Hippocampal formation (tissue), 2 donors: Measurements from ENCODE around the gene SMIM14.
"Not testable (repeated sequence)": the region's sequence is repeated elsewhere in the genome, so short reads cannot be mapped to it uniquely, and the experiment has no call there.

ENCODE experiments used
- DNase-seq, 2 donors: peaks; one replicate each; lab custom pipeline; 2025; lab: John Stamatoyannopoulos, UW

SMIM14 gene

DNA sequence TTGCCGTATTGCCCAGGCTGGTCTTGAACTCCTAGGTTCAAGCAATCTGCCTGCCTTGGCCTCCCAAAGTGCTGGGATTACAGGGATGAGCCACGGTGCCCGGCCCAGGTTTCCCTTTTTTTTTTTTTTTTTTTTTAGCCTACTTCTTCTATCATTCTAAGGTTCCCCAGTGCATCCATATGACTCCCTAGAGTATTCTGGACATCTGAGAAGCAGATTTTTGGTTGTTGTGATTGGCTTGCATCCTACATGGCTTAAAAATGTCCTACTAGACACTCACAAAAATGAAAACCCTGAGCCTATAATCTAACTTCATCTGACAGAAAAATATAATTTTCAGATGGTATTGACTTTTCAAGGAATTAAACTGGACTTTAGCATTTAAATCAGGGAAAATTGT is 41.7 kb downstream of the SMIM14 start:
- DNase-seq: no peak

DNA sequence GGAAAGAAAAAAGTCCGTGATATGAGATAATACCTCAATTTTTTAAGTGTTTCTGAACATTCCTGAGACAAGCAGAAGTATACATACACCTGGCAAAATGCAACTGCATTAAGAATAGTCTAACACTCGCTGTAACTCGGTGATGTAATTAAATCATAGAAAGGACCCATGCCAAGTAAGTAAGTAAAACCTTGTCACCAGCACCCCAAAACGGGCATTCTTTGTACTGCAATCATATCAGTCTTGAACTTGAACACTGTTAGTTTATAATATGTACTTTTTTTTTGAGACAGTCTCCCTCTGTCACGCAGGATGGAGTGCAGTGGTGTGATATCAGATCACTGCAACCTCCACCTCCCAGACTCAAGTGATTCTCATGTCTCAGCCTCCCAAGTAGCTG is 47.4 kb downstream of the SMIM14 start:
- no peak for DNase-seq

DNA sequence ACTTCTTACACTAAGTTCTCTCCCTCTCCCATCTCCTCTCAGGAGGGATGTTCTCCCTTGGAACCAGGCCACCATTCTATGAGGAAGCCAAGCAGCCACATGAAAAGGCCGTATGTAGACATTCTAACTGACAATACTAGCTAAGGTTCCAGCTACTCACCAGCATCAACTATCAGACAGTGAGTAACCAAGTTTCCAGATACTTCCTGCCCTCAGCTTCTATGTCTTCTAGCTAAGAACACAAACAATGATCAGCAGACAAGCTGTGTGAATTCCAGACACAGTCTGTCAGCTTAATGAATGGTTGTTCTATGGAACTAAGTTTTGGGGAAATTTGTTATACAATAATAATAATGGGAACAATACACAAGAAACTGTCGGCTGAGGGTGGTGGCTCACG is 50.8 kb downstream of the SMIM14 start:
- no peak for DNase-seq

DNA sequence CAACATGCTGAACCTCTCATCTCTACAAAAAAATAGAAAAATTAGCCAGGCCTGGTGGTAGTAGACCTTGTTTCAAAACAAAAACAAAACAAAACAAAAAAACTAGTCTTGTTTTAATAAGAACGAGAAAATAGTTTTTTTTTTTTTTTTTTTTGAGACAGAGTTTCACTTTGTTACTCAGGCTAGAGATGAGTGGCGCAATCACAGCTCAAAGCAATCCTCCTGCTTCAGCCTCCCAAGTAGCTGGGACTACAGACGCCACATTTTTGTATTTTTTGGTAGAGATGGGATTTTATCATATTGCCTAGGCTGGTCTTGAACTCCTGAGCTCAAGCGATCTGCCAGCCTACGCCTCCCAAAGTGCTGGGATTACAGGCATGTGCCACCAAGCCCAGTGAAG is 63.7 kb downstream of the SMIM14 start:
- no peak for DNase-seq

DNA sequence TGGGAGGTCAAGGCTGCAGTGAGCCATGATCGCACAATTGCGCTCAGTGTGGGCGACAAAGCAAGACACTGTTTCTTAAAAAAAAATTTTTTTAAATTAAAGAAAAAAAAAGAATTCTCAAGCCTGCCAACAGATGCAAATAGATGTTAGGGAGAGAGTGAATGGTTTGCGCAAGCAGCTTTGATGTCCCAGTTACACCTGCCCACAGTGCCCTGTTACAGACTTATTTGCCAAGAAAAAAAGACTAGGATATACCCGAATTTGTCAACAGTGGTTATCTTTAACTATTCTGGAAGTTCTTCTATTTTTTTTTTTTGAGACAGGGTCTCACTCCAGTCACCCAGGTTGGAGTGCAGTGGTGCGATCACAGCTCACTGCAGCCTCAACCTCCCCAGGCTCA is 67.2 kb downstream of the SMIM14 start:
- DNase-seq: no peak

DNA sequence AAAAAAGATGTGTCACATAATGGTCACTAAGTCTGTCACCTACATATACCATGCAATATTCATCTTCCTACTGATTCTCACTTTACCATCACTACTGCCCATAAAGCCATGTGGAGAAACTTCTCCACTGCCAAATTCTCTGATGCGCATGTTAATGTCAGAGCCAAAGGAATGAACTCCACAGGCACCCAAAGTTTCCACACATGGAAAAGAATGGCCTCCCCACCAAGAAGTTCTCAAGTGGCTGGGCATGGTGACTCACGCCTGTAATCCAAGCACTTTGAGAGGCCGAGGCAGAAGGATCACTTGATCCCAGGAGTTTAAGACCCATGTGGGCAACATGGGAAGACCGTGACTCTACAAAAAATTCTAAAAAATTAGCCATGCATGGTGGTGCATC is 67.6 kb downstream of the SMIM14 start:
- DNase-seq: no peak

DNA sequence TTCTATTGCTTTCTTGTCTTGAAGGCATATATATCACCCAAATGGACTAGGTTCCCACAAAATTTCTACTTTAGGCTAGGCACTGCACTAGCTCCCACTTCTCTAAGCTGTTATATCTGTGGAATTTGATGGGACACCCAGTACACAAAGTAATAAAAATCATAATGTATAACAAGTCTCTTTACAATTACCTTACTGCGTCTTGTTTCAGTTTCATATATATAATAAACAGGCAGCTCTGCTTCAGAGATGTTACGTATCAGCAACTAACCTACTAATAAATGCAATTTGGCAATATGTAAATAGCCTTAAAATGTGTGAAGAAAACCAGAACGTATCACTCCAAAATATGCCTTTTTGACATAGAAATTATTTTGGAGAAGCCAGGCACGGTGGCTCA is 69.5 kb downstream of the SMIM14 start:
- no peak for DNase-seq

DNA sequence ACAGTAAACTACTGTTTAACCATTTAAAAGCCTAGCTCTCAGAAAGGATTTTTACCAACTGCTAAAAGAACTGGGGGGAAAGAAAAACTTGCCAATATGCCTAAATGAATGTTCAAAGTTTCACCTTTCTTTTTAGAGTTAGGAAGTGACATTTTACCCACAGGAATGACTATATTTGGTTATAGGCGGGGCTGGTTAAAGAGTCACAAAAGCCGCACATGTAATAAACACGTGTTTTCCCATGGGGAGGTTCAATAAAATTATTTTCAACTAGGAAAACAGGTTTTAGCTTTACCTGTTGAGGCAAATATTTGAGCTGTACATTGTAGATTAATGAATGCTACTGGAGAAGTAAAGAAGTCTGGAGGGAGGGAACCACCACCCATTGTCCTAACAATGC is 69.9 kb downstream of the SMIM14 start:
- no peak for DNase-seq

DNA sequence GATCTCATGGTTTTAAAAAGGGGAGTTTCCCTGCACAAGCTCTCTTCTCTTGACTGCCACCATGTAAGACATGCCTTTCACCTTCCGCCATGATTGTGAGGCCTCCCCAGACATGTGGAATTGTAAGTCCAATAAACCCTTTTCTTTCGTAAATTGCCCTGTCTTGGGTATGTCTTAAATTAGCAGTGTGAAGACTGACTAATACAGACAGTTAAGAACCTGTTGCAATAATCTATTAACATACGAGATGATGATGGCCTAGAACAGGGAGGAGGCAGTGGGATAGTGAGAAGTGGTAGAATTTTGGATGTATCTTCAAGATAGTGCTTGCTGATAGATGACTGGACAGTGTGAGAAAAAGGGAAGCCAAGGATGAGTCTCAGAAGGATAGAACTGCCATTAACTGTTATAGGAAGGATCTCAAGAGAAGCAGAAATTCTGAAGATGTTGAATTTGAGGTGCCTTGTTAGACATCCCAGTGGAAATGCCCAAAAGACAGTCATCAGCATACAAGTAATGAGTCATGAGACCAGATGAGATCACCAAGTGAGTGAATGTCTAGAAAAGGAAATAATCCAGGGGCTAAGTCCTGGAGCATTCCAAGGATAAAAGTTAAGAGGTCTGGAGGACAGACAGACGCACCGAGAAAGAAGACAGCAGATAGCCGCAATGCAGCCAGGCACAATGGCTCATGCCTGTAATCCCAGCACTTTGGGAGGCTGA is 72.6 kb downstream of the SMIM14 start:
- DNase-seq: no peak

DNA sequence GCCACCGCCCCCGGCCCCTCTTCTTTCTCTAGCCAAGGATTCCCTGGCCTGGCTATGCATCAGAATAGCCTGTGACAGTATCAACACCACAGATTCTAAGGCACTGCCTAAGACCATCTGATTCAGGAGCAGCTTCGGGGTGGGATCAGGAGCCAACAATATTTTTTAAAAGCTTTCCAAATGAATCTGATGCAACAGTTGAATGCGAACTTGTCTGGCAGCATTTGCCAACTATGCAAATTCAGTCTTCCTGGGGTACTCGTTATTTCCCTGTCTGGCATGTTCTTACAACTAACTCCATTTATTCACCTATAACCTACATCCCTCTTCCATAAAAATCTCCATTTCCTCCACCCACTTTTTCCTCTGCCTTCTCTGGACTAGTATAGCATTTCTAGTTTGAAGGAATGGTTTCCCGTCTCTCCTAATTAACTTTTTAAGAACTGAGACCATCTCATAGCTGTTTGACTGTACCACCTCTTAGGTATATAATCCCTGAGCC is 75.3 kb downstream of the SMIM14 start:
- DNase-seq: no peak

DNA sequence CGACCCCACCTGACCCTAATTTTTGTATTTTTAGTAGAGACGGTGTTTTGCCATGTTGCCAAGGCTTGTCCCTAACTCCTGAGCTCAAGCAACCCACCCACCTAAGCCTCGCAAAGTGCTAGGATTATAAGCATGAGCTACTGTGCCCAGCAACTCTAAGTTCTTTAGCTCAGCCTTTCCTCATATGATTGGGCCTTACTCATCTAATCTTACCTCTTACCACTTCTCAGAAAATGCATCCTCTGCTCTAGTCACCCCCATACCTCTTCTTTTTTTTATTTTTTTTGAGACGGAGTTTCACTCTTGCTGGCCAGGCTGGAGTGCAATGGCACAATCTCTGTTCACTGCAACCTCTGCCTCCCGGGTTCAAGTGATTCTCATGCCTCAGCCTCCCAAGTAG is 75.9 kb downstream of the SMIM14 start:
- DNase-seq: no peak

DNA sequence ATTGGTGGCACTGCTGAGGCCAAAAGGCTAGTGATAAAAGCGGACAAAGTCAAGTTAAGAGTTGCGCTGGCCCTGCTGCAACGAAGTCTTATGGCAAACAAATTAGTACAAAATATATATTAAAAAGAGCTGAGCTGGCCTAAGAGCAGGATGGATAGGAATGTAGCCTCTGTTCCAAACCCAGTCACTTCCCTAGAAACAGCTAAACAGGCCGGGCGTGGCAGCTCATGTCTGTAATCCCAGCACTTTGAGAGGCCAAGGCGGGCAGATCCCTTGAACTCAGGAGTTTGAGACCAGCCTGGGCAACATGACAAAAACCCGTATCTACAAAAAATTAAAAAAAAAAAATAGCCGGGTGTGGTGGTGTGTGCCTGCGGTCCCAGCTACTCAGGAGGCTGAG is 79.0 kb downstream of the SMIM14 start:
- no peak for DNase-seq

DNA sequence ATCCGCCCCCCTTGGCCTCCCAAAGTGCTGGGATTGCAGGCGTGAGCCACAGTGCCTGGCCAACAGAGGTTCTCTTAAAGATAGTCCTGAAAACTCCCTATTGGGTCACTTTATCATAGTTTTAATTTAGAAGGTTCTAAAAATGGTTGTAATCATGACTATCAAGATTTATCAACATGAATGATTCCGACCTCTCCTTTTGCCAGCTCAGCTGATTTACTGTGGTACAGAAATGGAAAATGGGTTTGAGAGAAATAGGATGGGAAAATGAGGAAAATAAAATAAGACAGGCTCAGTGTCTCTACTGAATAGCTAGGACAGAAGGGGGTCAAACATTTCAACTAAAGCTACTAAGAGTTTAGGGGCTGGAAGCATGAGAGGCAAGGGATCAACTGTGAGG is 83.2 kb downstream of the SMIM14 start:
- no peak for DNase-seq

DNA sequence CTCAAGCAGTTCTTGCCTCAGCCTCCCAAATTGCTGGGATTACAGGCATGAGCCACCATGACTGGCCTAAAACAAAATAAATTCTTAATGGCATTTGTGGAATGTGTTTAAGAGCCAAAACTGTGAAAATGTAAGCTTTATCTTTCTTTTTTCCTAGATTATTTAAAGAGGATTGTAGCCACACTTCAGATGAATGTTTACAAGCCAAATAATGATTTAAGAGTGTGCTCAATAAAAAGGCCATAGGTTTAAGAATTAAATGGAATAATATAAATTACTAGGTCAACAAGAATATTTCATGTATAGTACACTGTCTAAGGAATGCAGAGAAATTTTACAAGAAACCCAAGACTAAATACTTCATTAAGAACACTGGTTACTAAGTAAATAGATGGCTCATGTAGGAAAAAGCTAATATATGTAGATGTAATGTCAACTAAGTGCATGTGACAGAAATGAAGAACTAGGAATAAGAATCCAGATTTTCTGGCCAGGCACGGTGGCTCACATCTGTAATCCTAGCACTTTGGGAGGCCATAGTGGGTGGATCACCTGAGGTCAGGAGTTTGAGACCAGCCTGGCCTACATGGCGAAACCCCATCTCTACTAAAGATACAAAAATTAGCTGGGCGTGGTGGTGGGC is 90.1 kb downstream of the SMIM14 start:
- no peak for DNase-seq

DNA sequence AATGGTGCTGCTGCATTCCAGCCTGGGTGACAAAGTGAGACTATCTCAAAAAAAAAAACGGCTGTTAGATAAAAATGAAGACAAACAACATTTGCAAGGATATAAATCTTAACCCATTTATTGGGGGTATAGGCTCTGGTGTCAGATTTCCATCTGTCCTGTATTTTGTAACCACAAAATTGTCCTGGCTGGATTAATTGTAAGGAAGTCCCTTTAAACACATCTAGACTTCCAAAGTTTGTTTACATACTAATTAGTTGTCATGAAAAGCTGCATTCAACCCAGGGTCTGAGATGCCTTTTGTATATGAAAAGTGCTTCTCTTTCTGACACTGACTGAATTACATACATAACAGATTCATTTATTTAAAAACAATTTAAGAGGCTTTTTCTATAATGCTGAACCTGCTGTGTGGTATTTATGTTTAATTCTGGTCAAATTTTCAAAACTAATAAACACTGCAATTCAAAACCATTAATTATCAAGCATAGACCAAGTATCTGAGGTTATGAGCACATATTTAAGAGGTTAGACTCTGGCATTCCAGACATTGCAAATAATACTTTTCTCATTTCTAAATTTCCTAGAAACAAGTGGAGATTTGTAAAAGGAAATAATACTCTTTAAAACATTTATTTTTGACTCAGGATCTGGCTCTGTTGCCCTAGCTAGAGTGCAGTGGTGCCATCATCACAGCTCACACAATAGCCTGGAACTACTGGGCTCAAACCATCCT is 93.9 kb downstream of the SMIM14 start:
- no peak for DNase-seq

DNA sequence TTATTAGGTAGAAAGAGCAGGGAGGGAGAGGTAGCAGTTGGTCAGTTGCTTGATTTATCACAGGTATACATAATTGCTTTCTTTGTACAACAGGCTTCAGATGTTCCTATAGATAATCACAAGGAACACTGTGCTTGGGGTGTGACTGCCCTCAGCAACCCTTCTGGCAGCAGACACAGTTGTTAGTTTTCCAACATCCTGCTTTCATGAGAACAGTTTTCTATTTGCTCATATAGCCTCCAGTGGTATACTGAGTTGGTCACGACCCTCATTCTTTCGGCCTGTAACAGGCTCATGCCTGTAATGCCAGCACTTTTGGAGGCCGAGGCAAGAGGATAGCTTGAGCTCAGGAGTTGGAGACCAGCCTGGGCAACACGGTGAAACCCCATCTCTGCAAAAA is 94.6 kb downstream of the SMIM14 start:
- DNase-seq: not testable (repeated sequence)

DNA sequence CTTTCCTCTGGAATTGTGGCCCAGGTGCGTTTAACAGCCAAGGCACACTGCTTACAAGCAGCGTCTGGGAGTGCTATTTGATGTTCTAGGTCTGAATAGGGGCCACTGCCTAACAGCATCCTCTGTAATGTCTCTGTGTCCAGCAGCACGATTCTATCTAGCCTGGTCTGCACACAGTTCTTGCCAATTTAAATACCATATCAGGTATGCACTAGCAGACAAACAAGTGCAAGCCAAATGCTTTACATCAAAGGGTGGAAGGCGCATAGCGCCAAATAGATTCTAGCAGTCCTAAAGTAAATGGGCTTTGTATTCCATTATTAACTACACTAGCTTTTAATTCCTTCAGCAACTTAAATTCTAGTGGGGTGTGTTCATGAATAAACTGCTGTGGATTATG is 95.6 kb downstream of the SMIM14 start:
- no peak for DNase-seq

DNA sequence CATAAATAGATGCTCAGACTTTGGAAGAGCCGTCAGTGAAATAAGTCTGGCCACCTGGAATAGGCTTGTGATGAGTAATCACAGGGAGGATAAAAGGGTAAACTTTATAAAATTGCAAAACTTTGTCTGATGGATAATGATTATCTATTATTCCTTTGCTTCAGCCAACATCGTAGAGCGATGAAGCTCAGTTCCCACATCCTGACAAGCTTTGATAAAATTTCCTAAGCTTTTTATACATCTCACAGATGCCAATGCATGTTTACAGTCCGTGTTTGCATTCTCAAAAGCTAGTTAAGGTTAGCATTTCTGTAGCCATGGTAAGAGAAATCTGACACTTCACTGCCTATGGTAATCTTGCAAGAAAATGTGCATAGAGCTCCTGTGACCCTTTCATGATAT is 96.1 kb downstream of the SMIM14 start:
- DNase-seq: no peak

DNA sequence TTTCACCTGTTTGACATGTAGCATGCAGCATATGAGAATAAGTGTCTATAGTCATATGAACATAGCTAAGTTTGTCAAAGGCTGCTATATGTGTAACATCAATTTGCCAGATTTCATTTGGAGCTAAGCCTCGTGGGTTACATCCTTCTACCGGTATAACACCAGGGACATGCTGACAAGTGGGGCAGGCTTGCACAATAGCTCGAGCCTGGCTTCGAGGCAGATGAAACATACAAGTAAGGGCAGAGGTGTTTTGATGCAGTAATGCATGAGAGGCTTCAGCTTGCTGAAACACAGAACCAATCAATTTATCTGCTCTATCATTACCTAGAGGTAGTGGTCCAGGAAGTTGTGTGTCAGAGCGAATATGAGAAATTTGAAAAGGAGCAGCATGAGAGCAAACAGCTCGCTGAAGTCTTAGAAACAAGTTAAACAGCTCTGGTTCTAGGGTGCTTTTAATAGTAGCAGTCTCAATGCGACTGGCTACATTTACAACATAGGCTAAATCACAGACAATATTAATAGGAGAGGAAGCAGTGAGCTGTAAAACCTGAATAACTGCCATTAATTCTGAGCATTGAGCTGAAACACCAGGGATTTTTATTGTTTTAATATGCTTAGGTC is 96.6 kb downstream of the SMIM14 start:
- no peak for DNase-seq

DNA sequence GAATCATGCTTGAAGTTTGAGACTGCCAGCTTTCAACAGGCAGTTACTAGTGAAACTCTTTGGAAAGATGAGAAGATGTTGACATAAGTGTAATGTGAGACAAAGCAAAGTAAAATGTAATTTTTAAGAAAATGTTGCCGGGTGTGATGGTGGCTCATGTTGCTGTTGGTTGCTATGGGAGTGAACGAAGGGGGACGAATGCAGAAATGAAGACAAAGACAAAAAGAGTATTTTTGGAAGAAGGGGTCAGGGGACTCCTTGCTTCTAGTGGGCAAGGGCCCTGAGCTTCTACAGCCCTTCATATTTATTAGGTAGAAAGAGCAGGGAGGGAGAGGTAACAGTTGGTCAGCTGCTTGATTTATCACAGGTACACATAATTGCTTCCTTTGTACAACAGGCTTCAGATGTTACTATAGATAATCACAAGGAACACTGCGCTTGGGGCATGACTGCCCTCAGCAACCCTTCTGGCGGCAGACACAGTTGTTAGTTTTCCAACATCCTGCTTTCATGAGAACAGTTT is 99.5 kb downstream of the SMIM14 start:
- no peak for DNase-seq

DNA sequence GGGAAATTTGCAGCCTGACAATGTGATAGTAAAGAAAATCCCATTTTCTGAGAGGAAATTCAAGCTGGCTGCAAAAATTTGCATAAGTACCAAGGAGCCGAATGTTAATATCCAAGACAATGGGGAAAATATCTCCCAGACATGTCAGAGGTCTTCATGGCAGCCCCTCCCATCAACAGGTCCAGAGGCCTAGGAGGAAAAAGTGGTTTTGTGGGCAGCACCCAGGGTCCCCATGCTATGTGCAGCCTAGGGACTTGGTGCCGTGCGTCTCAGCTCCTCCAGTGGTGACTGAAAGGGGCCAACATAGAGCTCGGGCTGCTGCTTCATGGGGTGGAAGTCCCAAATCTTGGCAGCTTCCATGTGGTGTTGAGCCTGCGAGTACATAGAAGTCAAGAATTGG is 105.1 kb downstream of the SMIM14 start:
- DNase-seq: no peak

DNA sequence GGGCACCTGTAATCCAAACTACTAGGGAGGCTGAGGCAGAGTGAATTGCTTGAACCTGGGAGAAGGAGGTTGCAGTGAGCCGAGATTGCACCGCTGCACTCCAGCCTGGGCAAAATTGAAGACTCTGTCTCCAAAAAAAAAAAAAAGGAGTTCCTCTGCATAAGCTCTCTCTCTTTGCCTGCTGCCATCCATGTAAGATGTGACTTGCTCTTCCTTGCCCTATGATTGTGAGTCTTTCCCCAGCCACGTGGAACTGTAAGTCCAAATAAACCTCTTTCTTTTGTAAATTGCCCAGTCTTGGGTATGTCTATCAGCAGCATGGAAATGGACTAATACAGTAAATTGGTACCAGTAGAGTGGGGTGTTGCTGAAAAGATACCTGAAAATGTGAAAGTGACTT is 106.4 kb downstream of the SMIM14 start:
- DNase-seq: not testable (repeated sequence)
